SK-N-SH (cell line): ENCODE measurements around the gene GREM2. TPM values are rescaled to one million over a fixed set of nuclear protein-coding genes. Genes with fewer than 3 reads are reported as not detected.

Source experiments
- CTCF ChIA-PET: fragments of 300-600, 350-600 bp; formaldehyde crosslinking; extraction: SDS; loops from one replicate; lab custom pipeline; 2021; lab: Yijun Ruan, JAX
- POLR2A ChIA-PET: fragments of 350-600 bp; sonication (Branson Sonifier 250); formaldehyde crosslinking; extraction: SDS; loops from one replicate; lab custom pipeline; 2020; ENCODE audit warnings: antibody characterized with exemption, inconsistent platforms; lab: Yijun Ruan, JAX
- DNase-seq: peaks from one replicate; pipeline ENCODE4 v3.0.0; 2012
- H2AFZ ChIP-seq: fragments of 200-600 bp; sonication (generic); 2 replicates; pipeline ENCODE4 v1.8.1; 2016; ENCODE audit warnings: antibody characterized with exemption, mild to moderate bottlenecking, low read depth
- H3F3A ChIP-seq: fragments of 200-600 bp; sonication (generic); replicated peaks from 2 replicates; pipeline ENCODE3; 2016; ENCODE audit warnings: antibody characterized with exemption, mild to moderate bottlenecking; ENCODE audit not compliant: insufficient read depth
- H3K27ac ChIP-seq, 2 experiments: fragments of 200-500 bp in 1 of 2; fragments of 200-600 bp in 1 of 2; sonication (Bioruptor generic) in 1 of 2; sonication (generic), shearing (Covaris generic) in 1 of 2; 2 replicates each; pipeline versions ENCODE4 v1.5.1 to v1.6.1; 2014 to 2016; ENCODE audit warnings: low read depth in 2 of 2, inconsistent platforms in 1 of 2, low read length in 1 of 2, mild to moderate bottlenecking in 1 of 2, mixed read lengths in 1 of 2
- H3K27me3 ChIP-seq: fragments of 200-600 bp; sonication (generic), shearing (Covaris generic); 2 replicates; pipeline ENCODE4 v1.6.1; 2016; ENCODE audit warnings: mixed run types; ENCODE audit not compliant: insufficient read depth
- H3K36me3 ChIP-seq, 2 experiments: fragments of 200-500 bp in 1 of 2; fragments of 200-600 bp in 1 of 2; sonication (Bioruptor generic) in 1 of 2; sonication (generic) in 1 of 2; replicated peaks in 1 of 2; 2 replicates each; pipeline versions ENCODE3 to v1.5.1; 2014 to 2016; ENCODE audit warnings: low read length in 1 of 2, mild to moderate bottlenecking in 1 of 2; ENCODE audit not compliant: insufficient read depth in 2 of 2, control insufficient read depth in 1 of 2
- H3K4me1 ChIP-seq, 2 experiments: fragments of 200-500 bp in 1 of 2; fragments of 200-600 bp in 1 of 2; sonication (Bioruptor generic) in 1 of 2; sonication (generic), shearing (Covaris generic) in 1 of 2; 2 replicates each; pipeline versions ENCODE4 v1.5.1 to v1.6.1; 2014 to 2016; ENCODE audit warnings: low read depth in 1 of 2, low read length in 1 of 2, mixed run types in 1 of 2; ENCODE audit not compliant: insufficient read depth in 2 of 2, control insufficient read depth in 1 of 2
- H3K4me2 ChIP-seq: fragments of 200-600 bp; sonication (generic), shearing (Covaris generic); 2 replicates; pipeline ENCODE4 v1.6.1; 2017; ENCODE audit warnings: mixed run types
- H3K4me3 ChIP-seq, 2 experiments: fragments of 200-500 bp in 1 of 2; fragments of 200-600 bp in 1 of 2; sonication (Bioruptor generic) in 1 of 2; sonication (generic), shearing (Covaris generic) in 1 of 2; 2 replicates each; pipeline versions ENCODE4 v1.5.1 to v1.8.1; 2014 to 2016; ENCODE audit warnings: low read depth in 2 of 2, inconsistent platforms in 1 of 2, low read length in 1 of 2, mild to moderate bottlenecking in 1 of 2, mixed read lengths in 1 of 2, moderate library complexity in 1 of 2
- H3K79me2 ChIP-seq: fragments of 200-600 bp; sonication (generic); 2 replicates; pipeline ENCODE4 v1.8.1; 2017; ENCODE audit warnings: mild to moderate bottlenecking; ENCODE audit not compliant: insufficient read depth
- H3K9ac ChIP-seq: fragments of 200-600 bp; sonication (generic); 2 replicates; pipeline ENCODE4 v1.6.1; 2017; ENCODE audit warnings: mixed run types
- H3K9me2 ChIP-seq: fragments of 200-600 bp; sonication (generic); 2 replicates; pipeline ENCODE4 v1.6.1; 2017; ENCODE audit warnings: mixed run types
- H3K9me3 ChIP-seq: fragments of 200-600 bp; sonication (generic); 2 replicates; pipeline ENCODE4 v1.6.1; 2017; ENCODE audit warnings: mixed run types, mild to moderate bottlenecking, moderate library complexity
- H4K20me1 ChIP-seq: fragments of 200-600 bp; sonication (generic); 2 replicates; pipeline ENCODE4 v1.6.1; 2017; ENCODE audit warnings: mild to moderate bottlenecking, mixed run types; ENCODE audit not compliant: insufficient read depth
- ELF1 ChIP-seq: IDR thresholded peaks from 2 replicates; pipeline ENCODE4 v1.4.0; 2012
- FOSL2 ChIP-seq: IDR thresholded peaks from 2 replicates; pipeline ENCODE4 v1.4.0; 2012; ENCODE audit warnings: low read depth, mild to moderate bottlenecking, moderate library complexity, borderline replicate concordance
- FOXJ3 ChIP-seq: sonication (generic); formaldehyde crosslinking; IDR thresholded peaks from 2 replicates; pipeline ENCODE4 v1.5.1; 2020; ENCODE audit warnings: mild to moderate bottlenecking, missing genetic modification reagents
- GABPA ChIP-seq: IDR thresholded peaks from 2 replicates; pipeline ENCODE4 v1.4.0; 2012; ENCODE audit warnings: low read depth, mild to moderate bottlenecking
- MAX ChIP-seq: IDR thresholded peaks from 2 replicates; pipeline ENCODE4 v1.4.0; 2012; ENCODE audit warnings: low read depth
- MEF2A ChIP-seq: IDR thresholded peaks from 2 replicates; pipeline ENCODE4 v1.4.0; 2012; ENCODE audit warnings: low read depth, borderline replicate concordance
- MXI1 ChIP-seq: IDR thresholded peaks from 2 replicates; pipeline ENCODE4 v1.6.1; 2012; ENCODE audit warnings: mild to moderate bottlenecking, low read depth, low read length, improper control_type of control experiment
- NFIC ChIP-seq: IDR thresholded peaks from 2 replicates; pipeline ENCODE4 v1.4.0; 2012; ENCODE audit warnings: borderline replicate concordance
- NRF1 ChIP-seq: IDR thresholded peaks from 2 replicates; pipeline ENCODE4 v1.6.1; 2012; ENCODE audit warnings: low read depth, mild to moderate bottlenecking, low read length
- PBX3 ChIP-seq: IDR thresholded peaks from 2 replicates; pipeline ENCODE4; 2012
- SIN3A ChIP-seq: IDR thresholded peaks from 2 replicates; pipeline ENCODE4 v1.6.1; 2012; ENCODE audit warnings: low read depth, mild to moderate bottlenecking, low read length, moderate library complexity, borderline replicate concordance
- TCF12 ChIP-seq: IDR thresholded peaks from 2 replicates; pipeline ENCODE4 v1.4.0; 2012
- TEAD4 ChIP-seq: IDR thresholded peaks from 2 replicates; pipeline ENCODE4 v1.4.0; 2012; ENCODE audit warnings: mild to moderate bottlenecking, borderline replicate concordance; ENCODE audit not compliant: insufficient read depth
- USF1 ChIP-seq: IDR thresholded peaks from 2 replicates; pipeline ENCODE4 v1.4.0; 2012; ENCODE audit warnings: low read depth, borderline replicate concordance
- USF2 ChIP-seq: fragments of 150-350 bp; IDR thresholded peaks from 2 replicates; pipeline ENCODE4 v1.6.1; 2017; ENCODE audit warnings: antibody characterized with exemption, low read length, low read depth, borderline replicate concordance
- WGBS: methylation state at CpG from one replicate; pipeline ENCODE4 v1.1.6; 2017; ENCODE audit warnings: low lambda C conversion rate; 5-methylcytosine and 5-hydroxymethylcytosine counted together
- polyA plus RNA-seq, 3 experiments: library from polyadenylated mRNA; depleted of rRNA; stranded (reverse); fragments of >200 nt; gene quantifications; 2 replicates each; pipeline ENCODE4 v1.2.3, GENCODE V29; 2012

The GREM2 gene
- polyA plus RNA-seq, 1 of the 3 experiments (the other 2 are of a cell fraction): 0.94 TPM

GRCh38 chr1:240635466-240636256, 23.7 kb upstream of the GREM2 start (continued):
- TF ChIP-seq USF1 (no peak), MAX (no peak), SIN3A (no peak), ELF1 (no peak), FOSL2 (no peak)

- Histone ChIP-seq H4K20me1 (no peaks in the 10 kb centered on the region), H3K27me3 (no peaks in the 10 kb centered on the region), H3K79me2 (no peaks in the 10 kb centered on the region), H3K9me3 (no peaks in the 10 kb centered on the region), H3K9ac (no peak overlapping the region), H3K4me3 (no peak overlapping the region), H3K9me2 (no peaks in the 10 kb centered on the region), H3K36me3 (no peaks in the 10 kb centered on the region), H2AFZ (no peak overlapping the region), H3K27ac (no peak overlapping the region), H3K4me1 (no peaks in the 10 kb centered on the region), H3K4me2 (no peak overlapping the region), H3F3A (no peaks in the 10 kb centered on the region)
- no peak for DNase-seq
- POLR2A ChIA-PET: no interaction called here
- CTCF ChIA-PET: no interaction called here
- no peak for TF ChIP-seq NRF1
- TF ChIP-seq GABPA: no peak
- no peak for TF ChIP-seq USF2
- no peak for TF ChIP-seq MXI1
- TF ChIP-seq PBX3: no peak
- TF ChIP-seq MAX: no peak
- no peak for TF ChIP-seq FOXJ3 (CRISPR knock-in tag)
- TF ChIP-seq FOSL2: no peak
- no peak for TF ChIP-seq TEAD4
- no peak for TF ChIP-seq USF1
- TF ChIP-seq TCF12: no peak
- TF ChIP-seq NFIC: no peak
- no peak for TF ChIP-seq SIN3A
- TF ChIP-seq MEF2A: no peak
- 87% methylated on average over 5 of the region's 5 CpGs for WGBS
Measured at GRCh38 chr1:240630409-240630808, 18.5 kb upstream of the GREM2 start.
